ENCODE results near the gene STX10.

Gene STX10

GRCh38 chr19:13138916-13139198, 11.3 kb downstream of the STX10 start:
- no peak for DNase-seq

GRCh38 chr19:13138171-13138915, 11.8 kb downstream of the STX10 start:
- no peak for DNase-seq

DNA sequence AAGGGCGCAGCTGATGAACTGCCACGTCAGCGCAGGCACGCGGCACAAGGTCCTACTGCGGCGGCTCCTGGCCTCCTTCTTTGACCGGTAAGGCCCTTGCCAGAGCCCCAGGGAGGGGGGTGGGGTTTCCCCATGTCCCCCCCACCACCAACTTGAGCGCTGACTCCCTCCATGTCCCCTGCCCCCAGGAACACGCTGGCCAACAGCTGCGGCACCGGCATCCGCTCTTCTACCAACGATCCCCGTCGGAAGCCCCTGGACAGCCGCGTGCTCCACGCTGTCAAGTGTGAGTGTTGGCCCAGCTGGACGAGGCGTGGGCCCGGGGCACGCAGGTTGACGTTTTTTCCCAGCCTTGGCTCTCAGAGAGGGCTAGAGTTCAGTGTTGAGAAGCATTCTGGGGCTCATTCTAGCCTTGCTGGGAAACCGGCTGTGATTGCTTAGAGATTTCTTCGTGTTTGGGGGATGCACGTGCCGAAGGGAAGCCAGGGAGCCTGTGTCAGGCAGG, 12.8 kb downstream of the STX10 start:
- DNase-seq: no peak

GRCh38 chr19:13135068-13136062, 14.8 kb downstream of the STX10 start:
- DNase-seq: no peak

GRCh38 chr19:13134626-13135025, 15.5 kb downstream of the STX10 start:
- DNase-seq: no peak

DNA sequence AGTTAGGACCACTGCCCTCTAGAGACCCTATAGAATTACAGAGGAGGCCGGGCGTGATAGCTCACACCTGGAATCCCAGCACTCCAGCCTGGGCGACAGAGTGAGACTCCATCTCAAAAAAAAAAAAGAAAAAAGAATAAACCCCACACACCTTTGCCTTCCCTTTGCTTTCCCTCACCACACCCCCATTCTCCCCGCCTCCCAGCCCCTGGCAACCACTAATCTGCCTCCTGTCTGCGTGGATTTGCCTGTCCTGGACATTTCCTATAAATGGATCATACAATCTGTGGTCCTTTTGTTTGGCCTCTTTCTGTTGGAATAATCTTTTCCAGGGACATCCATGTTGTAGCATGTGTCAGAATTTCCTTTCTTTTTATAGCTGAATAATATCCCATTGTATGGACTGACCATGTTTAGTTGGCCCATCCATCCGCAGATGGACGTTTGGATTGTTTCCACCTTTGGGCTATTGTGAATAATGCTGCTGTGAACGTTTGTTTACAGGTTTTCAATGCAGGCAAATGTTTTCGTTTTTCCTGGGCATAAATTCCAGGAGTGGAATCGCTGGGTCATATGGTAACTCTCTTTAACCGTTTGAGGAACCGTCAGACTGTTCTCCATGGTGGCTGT, 16.8 kb downstream of the STX10 start:
- DNase-seq: no peak

GRCh38 chr19:13132471-13133180, 17.5 kb downstream of the STX10 start:
- DNase-seq: no peak

GRCh38 chr19:13130886-13131490, 19.2 kb downstream of the STX10 start:
- DNase-seq: no peak

DNA sequence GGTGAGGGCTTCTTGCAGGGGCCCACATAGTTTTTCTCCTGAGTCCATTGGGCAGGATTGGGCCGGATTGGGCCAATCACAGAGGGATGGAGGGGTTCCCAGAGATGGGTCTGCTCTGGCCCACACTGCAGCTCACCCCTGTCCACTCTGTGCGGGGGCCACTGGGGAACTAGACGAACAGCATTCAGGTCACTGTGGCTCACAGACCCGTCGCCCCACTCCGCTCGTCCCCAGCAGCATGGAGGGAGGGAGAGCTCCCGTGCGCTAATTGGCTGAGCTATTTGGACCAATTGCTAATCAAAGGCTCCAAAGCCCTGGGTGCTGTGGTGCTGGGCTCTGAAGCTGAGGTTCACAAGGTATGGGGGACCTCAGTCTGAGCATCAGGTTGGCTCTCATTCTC, 20.8 kb downstream of the STX10 start:
- DNase-seq: no peak

- DNase-seq: no peak
These were observed 21.6 kb downstream of the STX10 start for GRCh38 chr19:13128583-13128982.

DNA sequence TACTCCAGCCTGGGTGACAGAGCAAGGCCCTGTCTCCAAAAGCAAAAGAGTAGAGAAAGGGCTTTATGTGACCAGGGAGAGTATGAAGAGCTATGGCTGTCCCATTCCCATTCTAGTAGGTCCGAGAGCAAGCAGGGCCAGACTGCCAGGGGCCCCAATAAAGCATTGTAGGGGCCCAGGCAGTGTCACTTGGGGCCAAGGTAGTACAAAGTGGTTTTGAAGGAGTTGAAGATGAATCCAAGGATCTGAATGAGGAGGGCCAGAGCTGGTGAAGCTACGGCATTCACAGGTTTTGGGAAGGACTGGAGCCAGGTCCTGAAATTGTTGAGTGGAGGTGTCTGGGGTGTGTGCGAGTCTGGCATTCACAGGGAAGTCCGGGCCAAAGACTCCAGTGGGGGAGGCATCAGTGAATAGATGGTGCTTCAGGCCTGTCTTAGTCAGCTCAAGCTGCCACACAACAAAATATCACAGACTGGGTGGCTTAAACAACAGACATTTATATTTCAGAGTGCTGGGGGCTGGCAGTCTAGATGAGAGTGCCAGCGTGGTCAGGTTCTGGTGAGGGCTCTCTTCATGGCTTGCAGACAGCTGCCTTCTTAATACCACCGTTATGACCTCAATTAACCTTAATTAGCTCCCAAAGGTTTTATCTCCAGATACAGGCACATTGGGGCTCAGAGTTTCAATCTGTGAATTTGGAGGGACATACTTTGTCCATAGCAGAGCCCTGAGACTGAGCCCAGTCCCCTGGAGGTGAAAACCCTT, 22.2 kb downstream of the STX10 start:
- no peak for DNase-seq

DNA sequence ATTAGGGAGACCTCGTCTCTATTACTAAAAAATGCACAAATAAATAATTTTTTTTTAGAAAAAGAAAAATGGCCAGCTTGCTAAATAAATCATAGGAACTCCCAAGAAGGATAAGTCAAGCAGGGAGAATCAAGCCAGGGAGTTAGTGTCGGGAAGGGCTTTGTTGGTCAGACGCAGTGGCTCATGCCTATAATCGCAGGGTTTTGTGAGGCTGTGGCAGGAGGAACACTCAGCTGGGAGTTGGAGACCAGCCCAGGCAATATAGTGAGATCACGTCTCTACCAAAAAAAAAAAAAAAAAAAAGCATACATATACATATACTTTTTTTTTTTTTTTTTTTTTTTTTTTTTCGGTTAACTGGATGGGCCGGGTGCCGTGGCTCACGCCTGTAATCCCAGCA, 23.1 kb downstream of the STX10 start:
- DNase-seq: no peak

GRCh38 chr19:13122980-13123957, 26.9 kb downstream of the STX10 start:
- no peak for DNase-seq

DNA sequence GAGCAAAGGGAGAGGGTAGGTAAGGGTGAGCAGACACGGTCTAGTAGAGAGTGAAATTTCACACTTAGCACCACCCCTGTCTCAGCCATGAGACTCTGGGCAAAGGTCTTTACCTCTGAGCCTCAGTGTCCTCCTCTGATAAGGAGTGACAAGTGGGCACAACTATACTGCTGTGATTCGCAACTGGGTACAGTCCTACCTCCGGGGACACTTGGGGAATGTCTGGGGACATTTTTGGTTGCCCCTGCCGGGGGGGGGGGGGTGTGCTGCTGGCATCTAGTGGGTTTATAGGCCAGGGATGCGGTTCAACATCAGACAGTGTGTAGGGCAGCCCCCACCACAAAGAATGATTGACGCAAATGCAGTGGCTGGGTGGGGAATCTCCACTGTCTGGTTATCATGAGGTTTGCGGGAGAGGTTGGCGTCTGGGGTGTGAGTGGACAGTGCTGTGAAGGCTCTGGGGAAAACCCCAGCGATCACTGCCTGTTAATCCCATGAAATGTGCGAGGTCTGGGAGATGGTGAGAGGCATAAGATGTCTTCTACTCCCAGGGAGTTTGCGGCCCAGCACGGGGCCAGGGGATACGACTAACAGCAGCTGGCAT, 27.8 kb downstream of the STX10 start:
- DNase-seq: no peak

DNA sequence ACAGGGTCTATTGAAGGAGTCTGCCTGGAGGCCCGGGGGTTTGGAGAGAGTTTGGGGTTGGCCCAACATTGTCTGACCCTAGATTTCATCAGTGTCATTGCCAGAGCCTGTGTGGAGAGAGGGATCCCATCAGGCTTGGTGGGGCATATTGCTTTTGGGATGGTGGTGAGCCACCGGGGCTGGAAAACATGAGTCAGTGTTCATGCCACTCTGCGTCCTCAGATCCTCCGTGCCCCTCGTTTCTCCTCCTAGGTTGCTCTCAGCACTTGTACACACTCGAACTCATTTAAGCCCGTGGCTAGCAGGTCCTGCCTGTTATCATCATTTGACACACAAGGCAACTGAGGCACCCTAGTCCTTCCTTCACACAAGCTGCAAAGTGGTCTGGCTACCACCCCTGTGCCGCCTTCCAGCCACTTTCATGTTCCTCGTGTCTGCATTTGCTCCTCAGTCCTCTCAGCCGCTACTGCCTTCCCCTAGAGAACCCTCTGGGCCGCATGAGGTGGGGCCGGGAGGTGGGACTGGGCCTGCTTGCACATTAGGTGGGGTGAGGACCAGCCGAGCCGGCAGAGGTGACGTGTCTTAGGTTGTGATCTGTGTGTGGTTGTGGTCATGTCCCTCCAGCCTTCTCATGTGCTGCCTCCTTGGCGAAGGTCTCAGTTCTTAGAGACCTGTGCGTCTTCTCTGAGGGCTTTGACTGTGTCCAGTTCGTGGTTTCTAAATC, 28.5 kb downstream of the STX10 start:
- no peak for DNase-seq

DNA sequence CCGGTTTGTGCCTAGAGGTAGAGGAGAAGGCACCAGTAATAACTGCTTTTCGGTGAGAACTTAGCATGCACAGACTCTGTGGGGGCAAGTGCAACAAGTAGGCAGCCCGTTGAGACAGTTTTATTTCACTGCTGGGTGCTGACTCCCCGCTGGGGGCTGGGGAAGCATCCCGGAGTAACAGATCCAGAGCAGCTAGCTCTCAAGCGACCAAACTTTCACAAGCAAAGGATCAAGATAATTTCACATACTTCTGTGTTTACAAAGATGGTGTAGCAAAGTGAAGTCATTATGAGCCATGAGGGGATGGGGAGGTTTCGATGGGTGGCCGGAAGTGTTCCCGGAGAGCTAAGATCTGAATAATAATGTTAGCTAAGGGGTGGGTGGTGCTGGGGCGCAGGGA, 29.4 kb downstream of the STX10 start:
- no peak for DNase-seq

DNA sequence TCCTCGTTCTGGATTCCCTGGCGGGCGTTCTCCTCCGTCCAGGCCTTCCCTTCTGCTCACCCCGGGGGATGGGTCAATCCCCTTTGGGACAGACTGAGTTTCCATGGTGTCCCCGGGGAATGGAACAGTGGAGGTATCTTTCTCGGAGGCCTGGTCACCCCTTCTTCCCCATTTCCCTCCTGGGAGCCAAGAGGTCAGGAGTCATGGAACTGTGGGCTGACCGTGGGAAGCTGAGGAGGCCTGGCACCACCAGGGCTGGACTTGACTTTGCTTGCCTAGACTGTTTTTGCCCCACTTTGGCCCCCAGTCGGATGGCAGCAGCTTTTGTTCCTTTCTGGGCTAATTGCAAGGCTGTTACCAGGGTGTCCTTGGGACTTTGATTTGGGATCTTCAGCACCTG, 30.1 kb downstream of the STX10 start:
- DNase-seq: no peak

DNA sequence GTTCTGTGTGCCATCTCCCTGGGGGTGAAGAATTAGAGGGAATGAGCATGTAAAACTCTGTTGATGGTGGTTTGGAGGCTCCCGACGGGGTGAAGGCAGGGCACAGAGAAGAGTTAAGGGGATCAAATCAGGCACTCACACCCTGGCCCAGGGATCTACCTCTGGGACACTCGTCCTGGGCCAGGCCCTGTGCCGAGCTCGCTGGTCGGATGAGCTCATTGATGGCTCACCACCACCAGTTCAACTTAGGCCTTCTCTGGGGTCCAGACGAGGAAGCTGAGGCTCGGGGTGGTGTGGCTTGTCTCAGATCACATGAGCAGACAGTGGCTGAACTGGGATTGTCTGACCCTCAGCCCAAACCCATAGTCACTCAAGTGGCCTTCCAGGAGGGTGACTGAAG, 30.5 kb downstream of the STX10 start:
- no peak for DNase-seq

Data from amniotic stem cell (primary cell).